Neutrophil (primary cell): ENCODE measurements around the gene PALM2AKAP2.

Source experiments
- H3K27ac ChIP-seq: fragments of 200-600 bp; sonication (generic); 2 replicates; pipeline ENCODE4 v1.5.1; 2016; ENCODE audit warnings: mild to moderate bottlenecking, moderate library complexity
- H3K27me3 ChIP-seq: fragments of 200-600 bp; sonication (generic); 2 replicates; pipeline ENCODE4 v1.6.0; 2016; ENCODE audit warnings: mild to moderate bottlenecking
- H3K36me3 ChIP-seq: fragments of 200-600 bp; sonication (generic); 2 replicates; pipeline ENCODE4 v1.5.1; 2017
- H3K4me1 ChIP-seq, 2 experiments: fragments of 200-600 bp in 1 of 2; sonication (generic) in 1 of 2; 1 replicate in 1 of 2; 2 replicates in 1 of 2; pipeline versions ENCODE4 v1.5.1 to v1.6.1; 2013 to 2016; ENCODE audit warnings: low read depth in 1 of 2, low read length in 1 of 2, mild to moderate bottlenecking in 1 of 2, moderate library complexity in 1 of 2; ENCODE audit not compliant: control insufficient read depth in 1 of 2, insufficient read depth in 1 of 2
- H3K4me3 ChIP-seq, 2 experiments: fragments of 200-600 bp in 1 of 2; sonication (generic) in 1 of 2; 1 replicate in 1 of 2; 2 replicates in 1 of 2; pipeline ENCODE4 v1.5.1; 2013 to 2016; ENCODE audit warnings: low read depth in 1 of 2, low read length in 1 of 2, mild to moderate bottlenecking in 1 of 2, moderate library complexity in 1 of 2
- H3K9me3 ChIP-seq: fragments of 200-600 bp; sonication (generic); 2 replicates; pipeline ENCODE4 v1.5.1; 2016
- TF ChIP-seq, protein P1 (sequence below): fragments of 200-600 bp; sonication (generic); IDR thresholded peaks from 2 replicates; pipeline ENCODE4 v1.5.1; 2016; ENCODE audit warnings: antibody characterized with exemption

Gene PALM2AKAP2

DNA sequence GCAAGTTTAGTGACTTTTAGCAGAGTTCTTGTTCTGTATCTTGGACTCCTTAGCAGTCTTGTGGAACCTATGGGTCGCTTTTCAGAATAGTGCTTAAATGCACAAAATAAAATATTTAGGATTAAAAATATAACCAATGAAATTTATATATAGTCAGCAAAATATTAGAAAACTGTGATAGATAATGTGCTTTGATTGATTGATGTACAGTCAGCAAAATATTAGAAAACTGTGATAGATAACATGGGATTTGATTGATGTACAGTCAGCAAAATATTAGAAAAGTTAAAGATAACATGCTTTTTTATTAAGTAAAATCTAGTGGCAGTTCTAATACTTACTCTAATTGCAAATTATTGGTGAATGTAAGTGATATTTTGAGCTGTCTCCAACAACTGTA, 16.1 kb downstream of the PALM2AKAP2 start:
- H3K4me1 ChIP-seq: no peaks in the 10 kb centered on the region
- TF ChIP-seq, protein P1, sequence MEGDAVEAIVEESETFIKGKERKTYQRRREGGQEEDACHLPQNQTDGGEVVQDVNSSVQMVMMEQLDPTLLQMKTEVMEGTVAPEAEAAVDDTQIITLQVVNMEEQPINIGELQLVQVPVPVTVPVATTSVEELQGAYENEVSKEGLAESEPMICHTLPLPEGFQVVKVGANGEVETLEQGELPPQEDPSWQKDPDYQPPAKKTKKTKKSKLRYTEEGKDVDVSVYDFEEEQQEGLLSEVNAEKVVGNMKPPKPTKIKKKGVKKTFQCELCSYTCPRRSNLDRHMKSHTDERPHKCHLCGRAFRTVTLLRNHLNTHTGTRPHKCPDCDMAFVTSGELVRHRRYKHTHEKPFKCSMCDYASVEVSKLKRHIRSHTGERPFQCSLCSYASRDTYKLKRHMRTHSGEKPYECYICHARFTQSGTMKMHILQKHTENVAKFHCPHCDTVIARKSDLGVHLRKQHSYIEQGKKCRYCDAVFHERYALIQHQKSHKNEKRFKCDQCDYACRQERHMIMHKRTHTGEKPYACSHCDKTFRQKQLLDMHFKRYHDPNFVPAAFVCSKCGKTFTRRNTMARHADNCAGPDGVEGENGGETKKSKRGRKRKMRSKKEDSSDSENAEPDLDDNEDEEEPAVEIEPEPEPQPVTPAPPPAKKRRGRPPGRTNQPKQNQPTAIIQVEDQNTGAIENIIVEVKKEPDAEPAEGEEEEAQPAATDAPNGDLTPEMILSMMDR: no peak

DNA sequence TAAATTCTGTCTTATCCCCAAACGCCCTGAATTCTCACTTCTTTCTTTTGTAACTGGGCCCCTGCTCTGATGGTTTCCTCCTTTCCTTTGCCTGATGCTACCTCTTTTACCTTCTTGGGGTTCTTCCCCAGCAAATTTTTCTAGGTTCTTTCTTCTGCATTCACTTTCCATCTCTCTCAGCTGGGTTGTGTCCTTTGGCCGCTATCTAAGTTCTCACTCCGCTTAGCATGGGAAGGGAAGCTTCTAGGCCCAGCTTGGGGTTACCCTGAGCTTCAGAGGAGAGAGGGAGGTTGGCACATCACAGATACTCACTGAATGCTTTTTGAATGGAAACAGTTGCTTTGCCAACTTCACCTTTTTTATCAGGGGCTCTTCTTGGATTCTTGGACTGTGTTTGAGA, 17.0 kb downstream of the PALM2AKAP2 start:
- Histone ChIP-seq H3K9me3 (no peaks in the 10 kb centered on the region), H3K27ac (no peak overlapping the region), H3K4me3 (no peak overlapping the region), H3K36me3 (no peaks in the 10 kb centered on the region), H3K4me1 (no peaks in the 10 kb centered on the region), H3K27me3 (peaks cover 23% of the 10 kb centered on the region)
- TF ChIP-seq, protein P1: no peak

More for the DNA sequence above, 16.1 kb downstream of the PALM2AKAP2 start:
- H3K9me3 ChIP-seq: no peaks in the 10 kb centered on the region
- H3K27me3 ChIP-seq: peaks cover 27% of the 10 kb centered on the region
- no peak overlapping the region for H3K4me3 ChIP-seq
- H3K36me3 ChIP-seq: no peaks in the 10 kb centered on the region
- H3K27ac ChIP-seq: no peak overlapping the region

DNA sequence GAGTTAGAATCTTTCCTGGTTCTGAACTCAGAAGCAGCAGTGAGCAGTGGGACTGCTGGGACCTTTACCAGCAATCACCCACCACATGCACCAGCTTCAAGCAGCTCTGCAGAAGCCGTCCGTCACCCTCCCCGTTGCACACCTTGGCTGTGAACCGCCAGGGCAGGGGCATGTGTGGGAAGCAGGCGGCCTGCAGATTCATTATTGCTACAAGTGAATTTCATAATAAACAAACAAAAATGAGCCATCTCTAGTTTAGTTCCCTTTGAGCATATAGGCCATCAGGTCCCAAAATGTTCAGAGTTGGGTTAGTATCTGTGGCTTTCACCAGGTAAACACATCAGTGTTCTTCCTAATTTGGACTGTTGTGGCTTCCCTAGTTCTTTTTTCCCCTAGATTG, 17.5 kb downstream of the PALM2AKAP2 start:
- TF ChIP-seq, protein P1: no peak
- Histone ChIP-seq H3K9me3 (no peaks in the 10 kb centered on the region), H3K27me3 (peaks cover 24% of the 10 kb centered on the region), H3K36me3 (no peaks in the 10 kb centered on the region), H3K27ac (no peak overlapping the region), H3K4me1 (no peaks in the 10 kb centered on the region), H3K4me3 (no peak overlapping the region)

DNA sequence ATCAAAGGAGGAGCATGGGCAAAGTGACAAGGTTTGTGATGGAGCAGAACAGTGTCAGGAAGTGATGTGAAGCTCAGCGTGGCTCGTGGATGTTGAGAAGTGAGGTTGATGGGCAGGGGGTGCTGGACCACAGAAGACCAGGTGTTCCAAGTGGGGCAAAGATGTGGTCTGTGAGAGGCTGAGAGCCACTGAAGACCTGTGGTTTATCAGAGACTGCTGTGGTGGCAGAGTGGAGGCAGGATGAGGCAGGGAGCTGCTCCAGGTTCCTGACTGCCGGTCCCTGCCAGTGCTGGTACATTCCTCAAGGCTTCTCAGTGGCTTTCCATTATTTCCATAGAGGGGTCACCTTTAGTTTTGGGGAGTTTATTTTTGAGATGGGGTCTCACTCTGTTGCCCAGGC, 19.1 kb downstream of the PALM2AKAP2 start:
- Histone ChIP-seq H3K27ac (no peak overlapping the region), H3K4me3 (no peak overlapping the region), H3K9me3 (no peaks in the 10 kb centered on the region), H3K4me1 (no peaks in the 10 kb centered on the region), H3K36me3 (no peaks in the 10 kb centered on the region), H3K27me3 (peaks cover 34% of the 10 kb centered on the region)
- TF ChIP-seq, protein P1: no peak

DNA sequence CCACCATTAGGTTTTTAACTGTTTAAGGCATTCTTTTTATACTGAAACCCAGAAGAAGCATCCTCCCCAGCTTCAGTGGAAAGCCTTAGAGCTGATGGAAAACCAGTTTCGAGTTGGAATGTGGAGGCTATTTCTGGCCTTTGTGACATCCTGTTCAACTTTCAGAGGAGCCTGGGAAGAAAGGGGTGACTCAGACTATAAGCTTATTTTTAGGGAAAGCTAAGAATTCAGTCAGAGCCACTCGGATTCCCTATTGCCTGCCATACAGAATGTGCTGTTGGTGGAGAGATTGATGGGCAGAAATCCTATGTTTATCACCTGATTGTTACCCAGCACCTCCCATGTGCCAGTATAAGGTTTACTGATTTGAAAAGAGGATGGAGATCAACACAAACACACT, 19.8 kb downstream of the PALM2AKAP2 start:
- TF ChIP-seq, protein P1: no peak
- no peaks in the 10 kb centered on the region for H3K4me1 ChIP-seq
- no peak overlapping the region for H3K4me3 ChIP-seq
- H3K36me3 ChIP-seq: no peaks in the 10 kb centered on the region
- H3K27me3 ChIP-seq: peaks cover 37% of the 10 kb centered on the region
- H3K9me3 ChIP-seq: no peaks in the 10 kb centered on the region
- no peak overlapping the region for H3K27ac ChIP-seq

DNA sequence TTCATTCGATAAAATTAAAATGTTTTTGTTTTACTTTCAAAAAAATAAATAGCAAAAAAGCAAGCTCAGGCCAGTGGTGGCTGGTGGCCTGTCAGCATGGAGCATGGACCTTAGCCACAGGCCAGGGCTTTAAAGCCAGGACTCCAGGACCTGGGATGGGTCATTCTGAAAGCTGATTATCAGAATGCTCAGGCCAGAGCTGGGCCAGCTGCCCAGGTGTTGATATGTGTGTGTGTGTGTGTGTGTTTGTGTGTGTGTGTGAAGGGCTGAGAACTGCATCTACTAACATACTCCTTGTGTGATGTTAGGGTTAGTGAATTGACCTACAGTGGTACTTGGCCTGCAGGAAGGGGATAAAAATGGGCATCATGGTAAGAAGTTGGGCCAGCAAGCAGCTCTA, 21.5 kb downstream of the PALM2AKAP2 start:
- H3K27ac ChIP-seq: no peak overlapping the region
- TF ChIP-seq, protein P1: no peak
- H3K36me3 ChIP-seq: no peaks in the 10 kb centered on the region
- H3K9me3 ChIP-seq: no peaks in the 10 kb centered on the region
- H3K4me1 ChIP-seq: no peaks in the 10 kb centered on the region
- no peak overlapping the region for H3K4me3 ChIP-seq
- H3K27me3 ChIP-seq: peaks cover 52% of the 10 kb centered on the region
